Measurements from ENCODE around the gene AGO4.
"Not testable (repeated sequence)": the region's sequence is repeated elsewhere in the genome, so short reads cannot be mapped to it uniquely, and the experiment has no call there.

Gene AGO4

GRCh38 chr1:35869245-35869950 lies 61.6 kb downstream of the AGO4 start:
- not testable (repeated sequence) for DNase-seq

GRCh38 chr1:35870651-35871309 lies 63.0 kb downstream of the AGO4 start:
- no peak for DNase-seq

- DNase-seq, result no peak
Measured at GRCh38 chr1:35873243-35873750, 65.5 kb downstream of the AGO4 start.

- DNase-seq, result not testable (repeated sequence)
Measured at GRCh38 chr1:35874115-35874514, 66.3 kb downstream of the AGO4 start.

- DNase-seq, result peak; percentile 69
Measured at GRCh38 chr1:35876988-35877387, 69.2 kb downstream of the AGO4 start.

- DNase-seq, result no peak
Measured at GRCh38 chr1:35881850-35882273, 74.0 kb downstream of the AGO4 start.

- no peak for DNase-seq
Measured at GRCh38 chr1:35882586-35882944, 74.7 kb downstream of the AGO4 start.

- DNase-seq, result peak; percentile 97
Measured at GRCh38 chr1:35882945-35883634, 75.3 kb downstream of the AGO4 start, which contains the start of gene AGO1. TSS of gene AGO1 (plus strand) at chr1:35883209. CDS start at chr1:35883422, 213 bp downstream.

GRCh38 chr1:35883635-35884101 lies 75.9 kb downstream of the AGO4 start:
- DNase-seq, result peak; percentile 95

- DNase-seq, result no peak
Measured at GRCh38 chr1:35884934-35885333, 77.1 kb downstream of the AGO4 start.

GRCh38 chr1:35885961-35886558 lies 78.2 kb downstream of the AGO4 start:
- DNase-seq, result peak; percentile 93

- DNase-seq, result peak; percentile 69
Measured at GRCh38 chr1:35886577-35887431, 79.0 kb downstream of the AGO4 start.

GRCh38 chr1:35887508-35887907 lies 79.7 kb downstream of the AGO4 start:
- no peak for DNase-seq

GRCh38 chr1:35888255-35888654 lies 80.4 kb downstream of the AGO4 start:
- DNase-seq, result no peak

GRCh38 chr1:35888981-35889380 lies 81.2 kb downstream of the AGO4 start:
- DNase-seq, result not testable (repeated sequence)

- no peak for DNase-seq
Measured at GRCh38 chr1:35893051-35893879, 85.4 kb downstream of the AGO4 start.

GRCh38 chr1:35894183-35894582 lies 86.4 kb downstream of the AGO4 start:
- DNase-seq, result no peak

GRCh38 chr1:35894656-35895055 lies 86.8 kb downstream of the AGO4 start:
- no peak for DNase-seq

- no peak for DNase-seq
Measured at GRCh38 chr1:35899941-35900340, 92.1 kb downstream of the AGO4 start.

- no peak for DNase-seq
Measured at GRCh38 chr1:35901235-35901634, 93.4 kb downstream of the AGO4 start.

- no peak for DNase-seq
Measured at GRCh38 chr1:35902671-35903070, 94.9 kb downstream of the AGO4 start.

All from islet precursor cell (in vitro differentiated cells).